GM21528 (cell line): ENCODE results near the gene ABCF3.

Source experiments
- ATAC-seq: cut with Tn5 transposase; IDR thresholded peaks from one replicate; pipeline ENCODE4 v1.9.1; 2021; ENCODE audit warnings: mild to moderate bottlenecking, moderate library complexity; ENCODE audit not compliant: unreplicated experiment, low FRiP score

Gene ABCF3

GRCh38 chr3:184185461-184186183, 377 bp upstream of the ABCF3 start:
- peak; percentile 86 for ATAC-seq

- ATAC-seq = no peak
These were observed 856 bp downstream of the ABCF3 start for GRCh38 chr3:184186902-184187207.

GRCh38 chr3:184188080-184188479, 2.1 kb downstream of the ABCF3 start:
- no peak for ATAC-seq

- no peak for ATAC-seq
These were observed 3.4 kb downstream of the ABCF3 start for GRCh38 chr3:184189421-184189820.

GRCh38 chr3:184192889-184193288, 6.9 kb downstream of the ABCF3 start:
- no peak for ATAC-seq

- no peak for ATAC-seq
These were observed 8.1 kb downstream of the ABCF3 start for GRCh38 chr3:184193991-184194539.

GRCh38 chr3:184196536-184196935, 10.5 kb downstream of the ABCF3 start:
- no peak for ATAC-seq

- no peak for ATAC-seq
These were observed 12.5 kb downstream of the ABCF3 start for GRCh38 chr3:184198509-184198908.

- no peak for ATAC-seq
These were observed 14.8 kb downstream of the ABCF3 start for GRCh38 chr3:184200825-184201224.

- no peak for ATAC-seq
These were observed 17.5 kb downstream of the ABCF3 start for GRCh38 chr3:184203526-184203925.

GRCh38 chr3:184209146-184209923, 23.3 kb downstream of the ABCF3 start:
- no peak for ATAC-seq

- ATAC-seq = no peak
These were observed 25.3 kb downstream of the ABCF3 start for GRCh38 chr3:184211297-184211696.

- no peak for ATAC-seq
These were observed 25.7 kb downstream of the ABCF3 start for GRCh38 chr3:184211718-184212117.

- no peak for ATAC-seq
These were observed 32.8 kb downstream of the ABCF3 start for GRCh38 chr3:184218814-184219213.

GRCh38 chr3:184222521-184222920, 36.5 kb downstream of the ABCF3 start:
- no peak for ATAC-seq

GRCh38 chr3:184223946-184224345, 37.9 kb downstream of the ABCF3 start:
- no peak for ATAC-seq

GRCh38 chr3:184227481-184227935, 41.5 kb downstream of the ABCF3 start:
- no peak for ATAC-seq

- no peak for ATAC-seq
These were observed 42.6 kb downstream of the ABCF3 start for GRCh38 chr3:184228376-184229137.

- ATAC-seq = peak; percentile 77
These were observed 43.5 kb downstream of the ABCF3 start, which contains the start of gene VWA5B2 for GRCh38 chr3:184229394-184230080. Gene VWA5B2, plus strand, starts transcription at chr3:184229585. Its CDS starts 944 bp downstream, at chr3:184230529.

- ATAC-seq = no peak
These were observed 44.1 kb downstream of the ABCF3 start for GRCh38 chr3:184230081-184230602.
